HG03097 (cell line): ENCODE measurements around the gene AAGAB.

ENCODE experiments used
- ATAC-seq: cut with Tn5 transposase; IDR thresholded peaks from one replicate; pipeline ENCODE4 v1.9.1; 2021; ENCODE audit not compliant: unreplicated experiment, low FRiP score

The AAGAB gene

GRCh38 chr15:67212684-67213367 is 41.6 kb downstream of the AAGAB start:
- no peak for ATAC-seq

- ATAC-seq, result no peak
Observed at GRCh38 chr15:67210555-67211168, 43.8 kb downstream of the AAGAB start.

GRCh38 chr15:67208396-67208795 is 46.1 kb downstream of the AAGAB start:
- ATAC-seq, result no peak

- ATAC-seq, result no peak
Observed at GRCh38 chr15:67207555-67208207, 46.8 kb downstream of the AAGAB start.

GRCh38 chr15:67202991-67203390 is 51.5 kb downstream of the AAGAB start:
- no peak for ATAC-seq

GRCh38 chr15:67202091-67202490 is 52.4 kb downstream of the AAGAB start:
- ATAC-seq, result no peak

GRCh38 chr15:67201136-67201535 is 53.3 kb downstream of the AAGAB start:
- no peak for ATAC-seq

GRCh38 chr15:67199881-67200763 is 54.3 kb downstream of the AAGAB start:
- ATAC-seq, result no peak

- no peak for ATAC-seq
Observed at GRCh38 chr15:67199391-67199790, 55.1 kb downstream of the AAGAB start.

- no peak for ATAC-seq
Observed at GRCh38 chr15:67198157-67198754, 56.2 kb downstream of the AAGAB start.

GRCh38 chr15:67197364-67197695 is 57.1 kb downstream of the AAGAB start:
- no peak for ATAC-seq

GRCh38 chr15:67196672-67197363 is 57.6 kb downstream of the AAGAB start:
- ATAC-seq, result no peak

- no peak for ATAC-seq
Observed at GRCh38 chr15:67196222-67196621, 58.2 kb downstream of the AAGAB start.

GRCh38 chr15:67195305-67195704 is 59.2 kb downstream of the AAGAB start:
- no peak for ATAC-seq

GRCh38 chr15:67194171-67195114 is 60.0 kb downstream of the AAGAB start:
- ATAC-seq, result no peak

GRCh38 chr15:67193223-67193990 is 61.1 kb downstream of the AAGAB start:
- no peak for ATAC-seq

GRCh38 chr15:67192185-67192820 is 62.2 kb downstream of the AAGAB start:
- no peak for ATAC-seq

GRCh38 chr15:67190813-67191212 is 63.6 kb downstream of the AAGAB start:
- ATAC-seq, result no peak
